K562 (cell line): Measurements from ENCODE around the gene COL16A1. TPM values are rescaled to one million over a fixed set of nuclear protein-coding genes. Genes with fewer than 3 reads are reported as not detected.

ENCODE experiments used
- ATAC-seq: fragments of 200-7000 bp; cut with Tn5 transposase; 3 replicates; pipeline ENCODE4 v1.9.1; 2020; ENCODE audit warnings: moderate library complexity
- BruUV-seq: library from RNA; stranded (reverse); fragments of 400-500 nt; replicated peaks from 2 replicates; lab custom pipeline; 2021; lab: Mats Ljungman, UMichigan
- CTCF ChIA-PET: fragments of 300-600 bp; formaldehyde crosslinking; extraction: SDS; loops from one replicate; lab custom pipeline; 2021; ENCODE audit warnings: low intra/inter-chr PET ratio; lab: Yijun Ruan, JAX
- POLR2A ChIA-PET: fragments of 300-600, 350-650 bp; sonication (Branson Sonifier 250); formaldehyde crosslinking; extraction: SDS; loops from one replicate; lab custom pipeline; 2021; ENCODE audit warnings: antibody characterized with exemption, inconsistent platforms; lab: Yijun Ruan, JAX
- DNase-seq, 4 experiments: peaks; one replicate each; pipeline versions ENCODE4 v3.0.0 to v3.0.0-alpha.2; 2011 to 2018; ENCODE audit warnings: low spot score in 3 of 4, mixed read lengths in 3 of 4; ENCODE audit errors: extremely low read depth in 1 of 4
- FAIRE-seq: peaks from 2 replicates; lab custom pipeline; 2011; peaks lifted over from hg19 to GRCh38; lab: Jason Lieb, UNC
- H2AFZ ChIP-seq: 2 replicates; pipeline ENCODE4 v1.6.0; 2011; ENCODE audit warnings: low read depth, low read length, control low read depth, inconsistent platforms
- H3K27ac ChIP-seq: fragments of 200-600 bp; 3 replicates; pipeline ENCODE4 v1.8.0; 2011; ENCODE audit warnings: low read depth, mild to moderate bottlenecking, control low read depth, inconsistent platforms, low read length, moderate library complexity, mixed read lengths; ENCODE audit errors: extremely low read depth
- H3K27me3 ChIP-seq, 2 experiments: fragments of 300-600 bp in 1 of 2; 2 replicates in 1 of 2; 3 replicates in 1 of 2; pipeline versions ENCODE4 v1.6.0 to v1.8.0; 2011; ENCODE audit warnings: inconsistent platforms in 2 of 2, low read length in 2 of 2, mild to moderate bottlenecking in 1 of 2, mixed read lengths in 1 of 2, moderate library complexity in 1 of 2; ENCODE audit not compliant: control insufficient read depth in 2 of 2, insufficient read depth in 2 of 2
- H3K36me3 ChIP-seq: fragments of 300-600 bp; 3 replicates; pipeline ENCODE4 v1.8.0; 2011; ENCODE audit warnings: mild to moderate bottlenecking, low read length, inconsistent platforms; ENCODE audit not compliant: control insufficient read depth, insufficient read depth
- H3K4me1 ChIP-seq, 2 experiments: fragments of 200-600 bp in 1 of 2; replicated peaks in 1 of 2; 2 replicates in 1 of 2; 3 replicates in 1 of 2; pipeline versions ENCODE4 v1.5.1 to v1.8.0; 2011; ENCODE audit warnings: inconsistent platforms in 2 of 2, low read length in 2 of 2, mild to moderate bottlenecking in 1 of 2, mixed read lengths in 1 of 2, moderate library complexity in 1 of 2; ENCODE audit not compliant: control insufficient read depth in 2 of 2, insufficient read depth in 2 of 2
- H3K4me2 ChIP-seq: 2 replicates; pipeline ENCODE4 v1.6.1; 2011; ENCODE audit warnings: low read length, control low read depth, inconsistent platforms, mixed read lengths; ENCODE audit not compliant: insufficient read depth
- H3K4me3 ChIP-seq: fragments of 200-600 bp; sonication (generic), shearing (Covaris generic); 2 replicates; pipeline ENCODE4 v1.5.1; 2016; ENCODE audit warnings: control low read depth, inconsistent platforms
- H3K79me2 ChIP-seq: fragments of 200-600 bp; 3 replicates; pipeline ENCODE4 v1.8.0; 2011; ENCODE audit warnings: low read length, inconsistent platforms; ENCODE audit not compliant: control insufficient read depth, insufficient read depth
- H3K9ac ChIP-seq, 2 experiments: 2 replicates each; pipeline versions ENCODE4 v1.6.0 to v1.6.1; 2011; ENCODE audit warnings: low read depth in 2 of 2, low read length in 2 of 2, control low read depth in 1 of 2, inconsistent platforms in 1 of 2, mild to moderate bottlenecking in 1 of 2, mixed read lengths in 1 of 2; ENCODE audit not compliant: insufficient read depth in 1 of 2
- H3K9me1 ChIP-seq: one replicate; pipeline ENCODE4 v1.6.0; 2011; ENCODE audit warnings: inconsistent platforms, mild to moderate bottlenecking, low read length, moderate library complexity; ENCODE audit not compliant: control insufficient read depth, insufficient read depth
- H3K9me3 ChIP-seq: replicated peaks from 2 replicates; pipeline ENCODE4 v1.5.1; 2011; ENCODE audit warnings: low read depth, low read length, inconsistent platforms; ENCODE audit not compliant: control insufficient read depth, insufficient read depth
- H4K20me1 ChIP-seq: replicated peaks from 2 replicates; pipeline ENCODE4 v1.6.1; 2011; ENCODE audit warnings: low read length, inconsistent platforms, mixed read lengths; ENCODE audit not compliant: control insufficient read depth, insufficient read depth
- ERF ChIP-seq: fragments of 450-650 bp; formaldehyde crosslinking; IDR thresholded peaks from 2 replicates; pipeline ENCODE4 v1.4.0; 2020; ENCODE audit warnings: mild to moderate bottlenecking, mixed read lengths
- NCOA6 ChIP-seq: fragments of 450-650 bp; IDR thresholded peaks from 2 replicates; pipeline ENCODE4 v1.6.1; 2017; ENCODE audit warnings: mild to moderate bottlenecking
- SMARCA5 ChIP-seq: fragments of 450-650 bp; IDR thresholded peaks from 2 replicates; pipeline ENCODE4 v1.6.1; 2016
- ZNF23 ChIP-seq: fragments of 250-450 bp; sonication (Bioruptor Pico); IDR thresholded peaks from 2 replicates; pipeline ENCODE4 v1.4.0; 2020; ENCODE audit warnings: mild to moderate bottlenecking
- WGBS: fragments of 100-300 bp; shearing (Covaris generic); methylation state at CpG from one replicate; pipeline ENCODE4 v1.1.6; 2016; ENCODE audit warnings: low coverage, mixed read lengths; ENCODE audit not compliant: insufficient coverage; ENCODE audit errors: missing lambda C conversion rate; 5-methylcytosine and 5-hydroxymethylcytosine counted together
- in situ Hi-C: fragments of 300-500 bp; cut with MboI; formaldehyde crosslinking; loops from 4 replicates; pipeline ENCODE4 v1.15.0; 2018; ENCODE audit warnings: inconsistent platforms, mixed read lengths
- intact Hi-C: fragments of 100-400 bp; cut with micrococcal nuclease; formaldehyde crosslinking; loops from 2 replicates; pipeline ENCODE4 v1.14.2; 2022
- polyA plus RNA-seq, 8 experiments: library from polyadenylated mRNA; depleted of rRNA in 4 of 8; stranded (reverse) in 5 of 8; unstranded in 3 of 8; fragments of >200 nt; fragmentation: Nextera tagmentation in 2 of 8; fragmentation: Illumina TruSeq in 1 of 8; extraction: Ambion mirVana in 2 of 8; extraction: Trizol in 1 of 8; gene quantifications; 2 replicates each; pipeline versions ENCODE4 v1.2.1 to v1.2.3, GENCODE V29; 2011 to 2014; ENCODE audit warnings: inconsistent platforms in 1 of 8, missing spikeins in 1 of 8
- total RNA-seq, 7 experiments: library from RNA; depleted of rRNA in 6 of 7; stranded (reverse); fragments of >200 nt in 6 of 7; fragmentation: Illumina TruSeq in 2 of 7; extraction: Trizol in 2 of 7; gene quantifications; 2 replicates each; pipeline versions ENCODE4 v1.2.1 to v1.2.3, GENCODE V29; 2011 to 2021; ENCODE audit warnings: low replicate concordance in 1 of 7
- TF ChIP-seq, protein P1 (sequence below): conservative IDR thresholded peaks from 2 replicates; pipeline ENCODE4 v1.6.1; 2011; ENCODE audit warnings: low read depth, mild to moderate bottlenecking, low read length; ENCODE audit not compliant: control insufficient read depth
- TF ChIP-seq, protein P2 (sequence below): sonication (generic); formaldehyde crosslinking; IDR thresholded peaks from 2 replicates; pipeline ENCODE4 v1.8.0; 2022; ENCODE audit warnings: missing genetic modification reagents, mild to moderate bottlenecking, borderline replicate concordance

COL16A1 gene
- total and polyA plus RNA-seq, 9 of the 15 experiments (the other 6 are each of a cell fraction or from before 2014, with no cell fraction given): 0.11 to 0.60 (median 0.11) TPM; not detected in 6

DNA sequence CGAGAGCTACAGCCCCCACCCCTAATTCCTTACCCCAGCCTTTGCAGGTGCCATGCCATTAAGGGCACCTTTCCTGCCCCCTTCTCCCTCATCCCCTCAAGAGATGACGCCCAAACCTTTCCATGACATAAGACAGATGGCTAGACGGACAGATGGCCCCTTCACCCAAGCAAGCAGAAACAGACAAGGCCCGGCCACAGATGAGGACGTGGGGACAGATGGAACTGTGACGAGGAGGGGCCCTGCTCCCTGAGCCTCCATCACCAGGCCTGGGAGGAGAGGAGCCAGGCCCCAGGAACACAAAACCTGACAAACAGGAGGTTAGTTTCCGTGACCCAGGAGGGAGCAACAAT, 34.4 kb downstream of the COL16A1 start (continued):
- TF ChIP-seq, protein P1, sequence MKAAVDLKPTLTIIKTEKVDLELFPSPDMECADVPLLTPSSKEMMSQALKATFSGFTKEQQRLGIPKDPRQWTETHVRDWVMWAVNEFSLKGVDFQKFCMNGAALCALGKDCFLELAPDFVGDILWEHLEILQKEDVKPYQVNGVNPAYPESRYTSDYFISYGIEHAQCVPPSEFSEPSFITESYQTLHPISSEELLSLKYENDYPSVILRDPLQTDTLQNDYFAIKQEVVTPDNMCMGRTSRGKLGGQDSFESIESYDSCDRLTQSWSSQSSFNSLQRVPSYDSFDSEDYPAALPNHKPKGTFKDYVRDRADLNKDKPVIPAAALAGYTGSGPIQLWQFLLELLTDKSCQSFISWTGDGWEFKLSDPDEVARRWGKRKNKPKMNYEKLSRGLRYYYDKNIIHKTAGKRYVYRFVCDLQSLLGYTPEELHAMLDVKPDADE: no peak
- TF ChIP-seq, all 486 proteins: peak for 0

DNA sequence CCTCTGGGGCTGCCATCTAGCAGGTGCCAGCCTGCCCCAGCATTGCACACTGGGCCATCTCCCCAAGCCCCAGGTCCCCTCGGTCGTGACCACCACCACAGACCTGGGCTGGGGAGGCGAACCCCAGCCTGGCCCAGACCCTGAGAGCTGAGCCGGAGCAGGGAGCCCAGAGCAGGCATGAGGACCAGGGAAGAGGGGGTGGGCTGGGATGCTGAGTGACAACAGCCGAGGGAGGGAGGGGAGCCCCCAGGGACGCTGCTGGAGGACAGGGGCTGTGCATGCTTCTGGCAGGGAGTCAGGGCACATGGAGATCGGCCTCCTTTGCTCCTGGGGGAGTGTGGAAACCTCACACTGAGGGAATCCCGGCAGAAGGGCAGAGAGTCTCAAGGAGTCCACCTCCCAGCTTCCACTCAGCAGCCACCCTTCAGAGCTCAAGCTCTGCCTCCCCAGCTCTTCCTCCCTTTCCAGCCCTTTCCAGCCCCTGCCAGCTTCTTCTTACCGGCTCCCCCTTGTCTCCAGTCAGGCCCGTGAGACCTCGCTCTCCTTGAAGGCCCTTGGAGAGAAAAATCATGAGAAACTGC, 35.4 kb downstream of the COL16A1 start:
- CTCF ChIA-PET: no interaction called here

More for the DNA sequence above, 35.4 kb downstream of the COL16A1 start:
- H3K4me1 ChIP-seq: peaks cover 0 to 21% of the 10 kb centered on the region in 2 experiments; a peak in 3 of 5 replicates
- no peaks in the 10 kb centered on the region for H3K9me1 ChIP-seq
- no peak overlapping the region for H3K27ac ChIP-seq
- no peak overlapping the region for H3K4me2 ChIP-seq
- H3K27me3 ChIP-seq: peaks cover 38 to 84% of the 10 kb centered on the region in 2 experiments
- intact Hi-C loops (no loop called here), in situ Hi-C loops (loop anchor here (5.0 kb wide), 1 partner anchor 79 kb away; no protein-coding TSS in a partner anchor)
- TF ChIP-seq NCOA6 (no peak), ZNF23 (no peak), ERF (CRISPR knock-in tag) (no peak), SMARCA5 (no peak)
- TF ChIP-seq, protein P2, sequence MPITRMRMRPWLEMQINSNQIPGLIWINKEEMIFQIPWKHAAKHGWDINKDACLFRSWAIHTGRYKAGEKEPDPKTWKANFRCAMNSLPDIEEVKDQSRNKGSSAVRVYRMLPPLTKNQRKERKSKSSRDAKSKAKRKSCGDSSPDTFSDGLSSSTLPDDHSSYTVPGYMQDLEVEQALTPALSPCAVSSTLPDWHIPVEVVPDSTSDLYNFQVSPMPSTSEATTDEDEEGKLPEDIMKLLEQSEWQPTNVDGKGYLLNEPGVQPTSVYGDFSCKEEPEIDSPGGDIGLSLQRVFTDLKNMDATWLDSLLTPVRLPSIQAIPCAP (CRISPR knock-in tag): no peak
- ATAC-seq (no peak), FAIRE-seq (no peak), DNase-seq (no peak)
- no peak overlapping the region for H2AFZ ChIP-seq
- no peaks in the 10 kb centered on the region for H3K36me3 ChIP-seq
- 3% methylated on average over 9 of the region's 11 CpGs for WGBS
- H3K4me3 ChIP-seq: no peak overlapping the region
- no TSS peak for BruUV-seq
- H4K20me1 ChIP-seq: peaks cover 13% of the 10 kb centered on the region
- no peaks in the 10 kb centered on the region for H3K79me2 ChIP-seq
- no peaks in the 10 kb centered on the region for H3K9me3 ChIP-seq
- POLR2A ChIA-PET: no interaction called here
- H3K9ac ChIP-seq: no peak overlapping the region
